OCI-LY3 (cell line): ENCODE measurements around the gene HMX1.

Experiments used
- H2AFZ ChIP-seq: fragments of 200-600, 300-600 bp; shearing (Covaris generic); 2 replicates; pipeline ENCODE4 v1.6.0; 2014; ENCODE audit warnings: antibody characterized with exemption, low read depth, low read length
- H3K27ac ChIP-seq: fragments of 200-600, 300-600 bp; sonication (generic); 2 replicates; pipeline ENCODE4 v1.5.1; 2014; ENCODE audit warnings: mild to moderate bottlenecking, low read length, moderate library complexity, mixed read lengths
- H3K27me3 ChIP-seq: fragments of 200-600, 300-600 bp; sonication (generic); 2 replicates; pipeline ENCODE4 v1.6.1; 2014; ENCODE audit warnings: low read depth, low read length, mixed read lengths
- H3K36me3 ChIP-seq: fragments of 200-600, 300-600 bp; sonication (generic); replicated peaks from 2 replicates; pipeline ENCODE3; 2014; ENCODE audit warnings: low read depth, low read length, mixed read lengths
- H3K4me1 ChIP-seq: fragments of 300-600, 200-600 bp; sonication (generic); 2 replicates; pipeline ENCODE4 v1.6.1; 2014; ENCODE audit warnings: low read length, mixed read lengths
- H3K4me2 ChIP-seq: fragments of 200-600, 300-600 bp; sonication (generic); 2 replicates; pipeline ENCODE4 v1.6.1; 2014; ENCODE audit warnings: low read length, mixed read lengths
- H3K4me3 ChIP-seq: fragments of 300-600, 200-600 bp; sonication (generic); 2 replicates; pipeline ENCODE4 v1.5.1; 2014; ENCODE audit warnings: antibody characterized with exemption, mild to moderate bottlenecking, low read length, moderate library complexity
- H3K79me2 ChIP-seq: fragments of 300-600, 200-600 bp; shearing (Covaris generic); 2 replicates; pipeline ENCODE4 v1.6.1; 2014; ENCODE audit warnings: mild to moderate bottlenecking, low read length, mixed read lengths
- H3K9ac ChIP-seq: fragments of 300-600, 200-600 bp; shearing (Covaris generic); 2 replicates; pipeline ENCODE4 v1.6.0; 2014; ENCODE audit warnings: mild to moderate bottlenecking, low read length, moderate library complexity
- H3K9me3 ChIP-seq: fragments of 200-600, 300-600 bp; shearing (Covaris generic); 2 replicates; pipeline ENCODE4 v1.6.1; 2014; ENCODE audit warnings: low read length, mixed read lengths; ENCODE audit not compliant: insufficient read depth
- H4K20me1 ChIP-seq: fragments of 200-600, 300-600 bp; sonication (generic); 2 replicates; pipeline ENCODE4 v1.6.1; 2016; ENCODE audit warnings: low read length, mixed read lengths; ENCODE audit not compliant: insufficient read depth
- EZH2phosphoT487 ChIP-seq: fragments of 200-600 bp; shearing (Covaris generic); IDR thresholded peaks from 2 replicates; pipeline ENCODE4 v1.6.1; 2018; ENCODE audit warnings: antibody characterized with exemption, mixed run types, low read depth
- TF ChIP-seq, protein P1 (sequence below): fragments of 200-600, 300-600 bp; sonication (generic); IDR thresholded peaks from 2 replicates; pipeline ENCODE4 v1.5.1; 2014; ENCODE audit warnings: antibody characterized with exemption, low read length, low read depth

The HMX1 gene

DNA sequence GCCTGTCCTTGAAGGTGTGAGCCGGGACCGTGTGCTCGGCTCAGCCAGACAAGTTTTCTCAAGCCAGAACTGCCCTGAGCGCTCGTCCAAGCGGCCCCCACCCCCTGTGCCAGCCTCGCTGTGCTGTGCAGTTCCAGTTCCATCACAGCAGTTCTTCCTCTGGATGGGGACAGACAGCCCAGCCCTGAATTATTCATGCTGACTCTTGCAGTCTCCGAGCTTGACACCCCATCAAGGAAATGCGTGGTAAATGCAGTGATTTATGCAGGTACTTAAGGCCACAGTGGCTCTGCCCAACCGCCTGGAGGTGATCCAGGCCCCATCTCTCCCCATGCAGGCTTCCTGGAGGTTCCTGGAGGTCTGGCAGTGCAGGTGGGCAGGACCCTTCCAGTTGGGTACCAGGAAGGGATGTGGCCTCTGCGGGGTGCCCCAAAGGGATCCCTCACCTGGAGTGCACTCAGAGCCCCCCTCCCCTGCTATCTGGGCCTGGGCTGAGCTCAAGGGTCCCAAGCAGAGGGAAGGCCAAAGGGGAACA, 44.8 kb upstream of the HMX1 start:
- Histone ChIP-seq H3K27me3 (no peaks in the 10 kb centered on the region), H3K79me2 (no peaks in the 10 kb centered on the region), H3K4me1 (no peaks in the 10 kb centered on the region), H3K9me3 (no peaks in the 10 kb centered on the region), H3K4me2 (no peak overlapping the region), H2AFZ (no peak overlapping the region), H3K4me3 (no peak overlapping the region), H3K36me3 (no peaks in the 10 kb centered on the region), H3K27ac (no peak overlapping the region), H3K9ac (no peak overlapping the region), H4K20me1 (no peaks in the 10 kb centered on the region)
- no peak for TF ChIP-seq EZH2phosphoT487
- TF ChIP-seq, protein P1, sequence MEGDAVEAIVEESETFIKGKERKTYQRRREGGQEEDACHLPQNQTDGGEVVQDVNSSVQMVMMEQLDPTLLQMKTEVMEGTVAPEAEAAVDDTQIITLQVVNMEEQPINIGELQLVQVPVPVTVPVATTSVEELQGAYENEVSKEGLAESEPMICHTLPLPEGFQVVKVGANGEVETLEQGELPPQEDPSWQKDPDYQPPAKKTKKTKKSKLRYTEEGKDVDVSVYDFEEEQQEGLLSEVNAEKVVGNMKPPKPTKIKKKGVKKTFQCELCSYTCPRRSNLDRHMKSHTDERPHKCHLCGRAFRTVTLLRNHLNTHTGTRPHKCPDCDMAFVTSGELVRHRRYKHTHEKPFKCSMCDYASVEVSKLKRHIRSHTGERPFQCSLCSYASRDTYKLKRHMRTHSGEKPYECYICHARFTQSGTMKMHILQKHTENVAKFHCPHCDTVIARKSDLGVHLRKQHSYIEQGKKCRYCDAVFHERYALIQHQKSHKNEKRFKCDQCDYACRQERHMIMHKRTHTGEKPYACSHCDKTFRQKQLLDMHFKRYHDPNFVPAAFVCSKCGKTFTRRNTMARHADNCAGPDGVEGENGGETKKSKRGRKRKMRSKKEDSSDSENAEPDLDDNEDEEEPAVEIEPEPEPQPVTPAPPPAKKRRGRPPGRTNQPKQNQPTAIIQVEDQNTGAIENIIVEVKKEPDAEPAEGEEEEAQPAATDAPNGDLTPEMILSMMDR = no peak

DNA sequence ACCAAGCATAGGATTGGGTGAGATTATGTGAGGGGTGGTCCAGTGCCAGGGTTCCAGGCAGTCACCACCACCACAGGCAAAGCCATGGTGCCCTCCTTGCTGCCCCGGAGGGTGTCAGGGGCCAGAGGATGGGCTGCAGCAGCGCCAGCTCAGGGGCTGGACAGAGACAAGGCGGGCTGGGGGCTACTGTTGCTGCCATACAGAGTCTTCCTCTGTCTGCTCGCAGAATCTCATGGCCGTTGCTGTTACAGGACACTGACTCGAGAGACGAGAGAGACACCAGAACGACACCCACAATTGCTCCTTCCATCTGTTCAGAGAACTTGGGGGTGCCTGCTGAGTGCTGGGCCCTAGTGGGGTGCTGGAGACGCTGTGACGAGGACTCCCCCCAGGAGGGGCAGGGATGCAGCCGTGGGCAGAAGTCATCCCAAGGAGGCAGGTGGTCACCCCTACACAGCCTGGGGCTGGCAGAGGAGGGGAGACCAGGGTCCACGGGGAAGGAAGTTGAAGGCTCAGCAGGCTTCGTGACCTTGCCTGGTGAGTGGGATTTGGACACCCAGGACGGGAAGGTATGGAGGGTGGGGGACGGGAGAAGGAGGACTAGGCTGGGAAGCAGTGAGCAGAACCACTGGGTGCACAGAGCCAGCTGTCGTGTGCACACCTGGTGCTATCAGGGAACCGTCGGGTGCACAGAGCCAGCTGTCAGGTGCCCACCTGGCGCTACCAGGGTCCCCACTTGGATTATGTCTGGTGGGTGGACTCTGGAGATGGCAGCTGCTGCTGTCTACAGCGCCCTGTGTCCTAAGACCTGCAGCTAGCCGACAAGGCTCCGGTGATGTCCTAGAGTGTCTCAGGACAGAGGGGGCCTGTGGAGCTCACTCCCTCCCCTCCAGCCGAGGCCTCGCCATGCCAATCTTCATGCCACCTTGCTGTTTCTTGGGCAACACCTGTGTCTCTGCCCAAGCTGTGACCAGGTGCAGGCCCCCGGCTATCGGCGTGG, 43.9 kb upstream of the HMX1 start:
- Histone ChIP-seq H4K20me1 (no peaks in the 10 kb centered on the region), H3K27ac (no peak overlapping the region), H3K4me3 (no peak overlapping the region), H3K4me2 (no peak overlapping the region), H3K9ac (no peak overlapping the region), H2AFZ (no peak overlapping the region), H3K27me3 (no peaks in the 10 kb centered on the region), H3K36me3 (no peaks in the 10 kb centered on the region), H3K79me2 (no peaks in the 10 kb centered on the region), H3K4me1 (no peaks in the 10 kb centered on the region), H3K9me3 (no peaks in the 10 kb centered on the region)
- TF ChIP-seq, protein P1 = no peak
- TF ChIP-seq EZH2phosphoT487 = no peak

DNA sequence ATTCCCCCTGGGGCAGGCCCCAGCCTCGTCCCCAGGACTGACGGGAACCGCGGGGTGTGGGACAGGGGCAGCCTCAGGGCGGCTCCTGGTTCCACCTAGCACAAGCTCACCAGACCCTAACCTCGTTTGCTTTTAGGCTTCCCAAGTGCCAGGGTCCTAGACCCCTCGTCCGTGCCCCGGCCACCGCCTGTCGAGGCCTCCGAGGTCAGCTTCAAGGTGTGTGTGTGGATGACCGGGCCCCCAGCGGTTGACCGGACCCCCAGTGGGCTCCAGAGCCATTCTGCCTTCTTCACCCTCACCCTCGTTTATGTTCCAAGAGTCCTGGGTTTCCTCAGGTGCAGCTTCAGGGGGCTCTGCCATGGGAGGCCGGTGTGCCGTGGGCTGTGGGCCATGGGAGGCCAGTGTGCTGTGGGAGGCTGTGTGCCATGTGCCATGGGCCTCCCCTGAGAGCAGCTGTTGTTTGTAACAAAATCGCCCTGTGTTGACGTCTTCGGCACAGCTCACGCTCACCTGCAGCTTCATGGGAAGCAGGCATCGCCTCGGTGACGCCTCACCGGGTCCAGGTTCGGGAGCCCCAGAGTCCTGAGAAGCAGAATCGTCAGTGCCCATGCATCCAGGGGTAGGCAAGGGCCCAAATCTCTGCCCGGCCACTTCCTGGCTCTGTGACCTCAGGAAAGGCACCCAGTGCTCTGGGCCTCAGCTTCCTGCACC, 43.0 kb upstream of the HMX1 start:
- Histone ChIP-seq H3K79me2 (no peaks in the 10 kb centered on the region), H3K4me3 (no peak overlapping the region), H3K4me1 (peaks cover 3% of the 10 kb centered on the region; the same call in 1 of the 2 replicates), H3K27me3 (no peaks in the 10 kb centered on the region), H3K9me3 (no peaks in the 10 kb centered on the region), H3K9ac (no peak overlapping the region), H3K27ac (no peak overlapping the region), H4K20me1 (no peaks in the 10 kb centered on the region), H3K36me3 (no peaks in the 10 kb centered on the region), H3K4me2 (no peak overlapping the region), H2AFZ (no peak overlapping the region)
- TF ChIP-seq, protein P1 = no peak
- TF ChIP-seq EZH2phosphoT487 = no peak

DNA sequence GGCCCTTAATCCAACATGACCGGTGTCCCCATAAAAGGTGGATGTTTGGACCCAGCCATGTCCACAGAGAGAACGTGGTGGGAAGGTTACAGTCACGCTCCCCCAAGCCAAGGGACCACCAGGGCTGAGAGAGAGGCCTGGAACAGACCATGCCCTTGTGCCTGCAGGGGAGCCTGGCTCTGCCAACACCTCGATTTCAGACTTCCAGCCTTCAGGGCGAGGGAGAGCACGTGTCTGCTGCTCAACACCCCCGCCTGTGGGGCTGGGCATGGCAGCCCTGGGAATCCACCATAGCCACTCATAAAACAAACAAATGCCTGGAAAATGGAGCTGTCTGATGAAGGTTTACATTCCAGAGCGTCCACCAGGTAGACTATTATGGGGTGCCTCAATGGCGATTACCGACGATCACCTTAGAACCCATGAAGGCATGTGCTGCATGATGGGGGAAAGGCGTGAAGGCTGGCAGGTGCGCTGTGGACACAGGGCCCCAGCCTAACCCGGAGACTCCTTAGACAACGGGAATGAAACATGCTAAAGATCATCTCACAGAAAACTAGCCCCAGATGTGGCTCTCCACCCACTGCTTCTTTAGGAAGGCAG, 42.3 kb upstream of the HMX1 start:
- H3K36me3 ChIP-seq = no peaks in the 10 kb centered on the region
- no peaks in the 10 kb centered on the region for H3K79me2 ChIP-seq
- no peak overlapping the region for H3K9ac ChIP-seq
- no peaks in the 10 kb centered on the region for H3K9me3 ChIP-seq
- no peaks in the 10 kb centered on the region for H3K27me3 ChIP-seq
- no peak for TF ChIP-seq EZH2phosphoT487
- TF ChIP-seq, protein P1 = no peak
- no peak overlapping the region for H2AFZ ChIP-seq
- H3K4me2 ChIP-seq = no peak overlapping the region
- no peak overlapping the region for H3K4me3 ChIP-seq
- H3K4me1 ChIP-seq = peaks cover 6% of the 10 kb centered on the region; the same call in 1 of the 2 replicates
- no peaks in the 10 kb centered on the region for H4K20me1 ChIP-seq
- no peak overlapping the region for H3K27ac ChIP-seq
